Measurements from ENCODE around the gene HPCA.

The HPCA gene

DNA sequence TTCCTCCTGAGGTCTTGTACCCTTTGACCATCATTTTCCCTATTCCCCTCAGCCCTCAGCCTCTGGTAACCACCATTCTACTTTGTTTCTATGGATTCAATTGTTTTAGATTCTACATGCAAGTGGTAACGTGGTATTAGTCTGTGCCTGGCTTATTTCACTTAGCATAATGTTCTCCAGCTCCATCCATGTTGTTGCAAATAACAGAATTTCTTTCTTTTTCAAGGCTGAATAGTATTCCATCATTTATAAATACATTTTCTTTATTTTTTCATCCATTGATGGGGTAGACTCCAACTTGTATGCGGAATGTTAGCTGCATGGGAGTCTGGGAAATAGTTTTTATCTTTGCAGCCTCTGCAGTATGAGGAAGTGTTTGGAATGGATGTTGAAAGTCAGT, 41.1 kb downstream of the HPCA start:
- Histone ChIP-seq H3K27me3 (ENCODE audit: insufficient read depth, low read depth) (no peaks in the 10 kb centered on the region), H3K36me3 (ENCODE audit: insufficient read depth) (no peaks in the 10 kb centered on the region), H3K4me1 (ENCODE audit: low read depth, poor library complexity, severe bottlenecking) (no peaks in the 10 kb centered on the region), H3K9ac (no peak overlapping the region), H3K4me2 (no peak overlapping the region), H2AFZ (ENCODE audit: low read depth) (no peak overlapping the region), H3K4me3 (IDR thresholded peaks at IDR 0.05; ENCODE audit: insufficient read depth, low read depth, low read length) (no peak overlapping the region), H4K20me1 (ENCODE audit: insufficient read depth) (no peaks in the 10 kb centered on the region), H3K79me2 (ENCODE audit: insufficient read depth, low read depth) (no peaks in the 10 kb centered on the region), H3K27ac (no peak overlapping the region)
- TF ChIP-seq, protein P1, sequence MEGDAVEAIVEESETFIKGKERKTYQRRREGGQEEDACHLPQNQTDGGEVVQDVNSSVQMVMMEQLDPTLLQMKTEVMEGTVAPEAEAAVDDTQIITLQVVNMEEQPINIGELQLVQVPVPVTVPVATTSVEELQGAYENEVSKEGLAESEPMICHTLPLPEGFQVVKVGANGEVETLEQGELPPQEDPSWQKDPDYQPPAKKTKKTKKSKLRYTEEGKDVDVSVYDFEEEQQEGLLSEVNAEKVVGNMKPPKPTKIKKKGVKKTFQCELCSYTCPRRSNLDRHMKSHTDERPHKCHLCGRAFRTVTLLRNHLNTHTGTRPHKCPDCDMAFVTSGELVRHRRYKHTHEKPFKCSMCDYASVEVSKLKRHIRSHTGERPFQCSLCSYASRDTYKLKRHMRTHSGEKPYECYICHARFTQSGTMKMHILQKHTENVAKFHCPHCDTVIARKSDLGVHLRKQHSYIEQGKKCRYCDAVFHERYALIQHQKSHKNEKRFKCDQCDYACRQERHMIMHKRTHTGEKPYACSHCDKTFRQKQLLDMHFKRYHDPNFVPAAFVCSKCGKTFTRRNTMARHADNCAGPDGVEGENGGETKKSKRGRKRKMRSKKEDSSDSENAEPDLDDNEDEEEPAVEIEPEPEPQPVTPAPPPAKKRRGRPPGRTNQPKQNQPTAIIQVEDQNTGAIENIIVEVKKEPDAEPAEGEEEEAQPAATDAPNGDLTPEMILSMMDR (conservative IDR thresholded peaks at IDR 0.05; ENCODE audit: low read depth, low read length): no peak

DNA sequence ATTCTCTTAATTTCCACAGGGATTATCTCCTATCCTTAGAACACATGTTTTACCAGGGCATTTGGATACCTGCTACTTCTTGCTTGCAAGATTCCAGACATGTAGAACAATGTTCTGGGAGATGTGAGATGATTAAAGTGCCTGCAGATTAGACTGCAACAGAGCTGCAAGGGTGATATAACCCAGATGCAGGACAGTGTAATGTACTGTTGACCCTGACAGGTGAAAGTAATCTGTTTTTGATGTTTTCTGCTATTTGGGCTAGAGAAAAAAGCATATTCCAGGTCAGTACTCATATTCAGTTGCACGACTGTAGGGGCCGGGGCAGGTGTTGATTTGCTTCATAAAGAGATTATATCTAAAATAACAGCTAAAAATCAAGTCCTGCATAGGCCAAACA, 42.0 kb downstream of the HPCA start:
- Histone ChIP-seq H3K4me1 (ENCODE audit: low read depth, poor library complexity, severe bottlenecking) (no peaks in the 10 kb centered on the region), H3K36me3 (ENCODE audit: insufficient read depth) (no peaks in the 10 kb centered on the region), H3K27me3 (ENCODE audit: insufficient read depth, low read depth) (no peaks in the 10 kb centered on the region), H3K27ac (no peak overlapping the region), H3K9ac (no peak overlapping the region), H3K4me3 (IDR thresholded peaks at IDR 0.05; ENCODE audit: insufficient read depth, low read depth, low read length) (no peak overlapping the region), H2AFZ (ENCODE audit: low read depth) (no peak overlapping the region), H4K20me1 (ENCODE audit: insufficient read depth) (no peaks in the 10 kb centered on the region), H3K4me2 (no peak overlapping the region), H3K79me2 (ENCODE audit: insufficient read depth, low read depth) (no peaks in the 10 kb centered on the region)
- TF ChIP-seq, protein P1 (conservative IDR thresholded peaks at IDR 0.05; ENCODE audit: low read depth, low read length): no peak

DNA sequence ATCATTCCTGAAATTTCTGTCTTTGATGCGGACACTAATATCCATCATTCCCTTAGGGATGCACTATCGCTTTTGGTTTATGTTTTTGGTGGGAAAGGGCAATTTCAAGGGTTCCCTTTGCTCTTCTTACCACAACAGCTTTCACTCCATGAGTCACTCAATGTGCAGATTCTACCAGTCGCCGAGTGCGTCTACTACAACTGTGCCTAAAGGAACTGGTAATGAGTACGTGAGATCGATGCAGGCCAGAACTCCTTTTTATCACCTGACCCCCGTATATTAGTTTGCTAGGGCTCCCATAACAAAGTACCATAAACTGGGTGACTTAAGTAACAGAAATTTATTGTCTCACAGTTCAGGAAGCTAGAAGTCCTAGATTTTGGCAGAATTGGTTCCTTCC, 42.4 kb downstream of the HPCA start:
- no peak overlapping the region for H3K9ac ChIP-seq
- no peaks in the 10 kb centered on the region for H3K79me2 ChIP-seq (ENCODE audit: insufficient read depth, low read depth)
- H2AFZ ChIP-seq (ENCODE audit: low read depth): no peak overlapping the region
- H3K36me3 ChIP-seq (ENCODE audit: insufficient read depth): no peaks in the 10 kb centered on the region
- H3K27ac ChIP-seq: no peak overlapping the region
- peaks cover 3% of the 10 kb centered on the region for H3K4me1 ChIP-seq (ENCODE audit: low read depth, poor library complexity, severe bottlenecking)
- H4K20me1 ChIP-seq (ENCODE audit: insufficient read depth): no peaks in the 10 kb centered on the region
- no peaks in the 10 kb centered on the region for H3K27me3 ChIP-seq (ENCODE audit: insufficient read depth, low read depth)
- TF ChIP-seq, protein P1 (conservative IDR thresholded peaks at IDR 0.05; ENCODE audit: low read depth, low read length): no peak
- H3K4me3 ChIP-seq (IDR thresholded peaks at IDR 0.05; ENCODE audit: insufficient read depth, low read depth, low read length): no peak overlapping the region
- no peak overlapping the region for H3K4me2 ChIP-seq

DNA sequence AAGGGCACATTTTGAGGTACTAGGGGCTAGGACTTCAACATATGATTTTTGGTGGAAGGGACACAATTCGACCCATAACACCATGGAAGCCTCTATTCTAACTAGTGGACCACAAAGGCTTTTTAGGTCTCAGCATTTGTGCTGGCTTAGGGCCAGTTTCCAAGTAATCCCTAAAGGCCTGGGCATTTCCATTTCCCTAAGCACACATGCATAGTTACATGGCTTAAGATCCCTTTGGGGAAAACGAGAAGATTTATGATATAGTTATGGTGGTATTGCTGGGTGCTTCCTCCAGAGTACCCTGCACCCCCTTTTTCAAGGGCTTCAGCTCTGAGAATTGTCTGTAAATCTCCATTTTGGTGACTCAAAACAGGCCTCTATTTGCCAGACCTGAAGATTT, 43.1 kb downstream of the HPCA start:
- TF ChIP-seq, protein P1 (conservative IDR thresholded peaks at IDR 0.05; ENCODE audit: low read depth, low read length): no peak
- no peaks in the 10 kb centered on the region for H3K36me3 ChIP-seq (ENCODE audit: insufficient read depth)
- H3K27ac ChIP-seq: no peak overlapping the region
- H3K9ac ChIP-seq: no peak overlapping the region
- H3K27me3 ChIP-seq (ENCODE audit: insufficient read depth, low read depth): no peaks in the 10 kb centered on the region
- H3K79me2 ChIP-seq (ENCODE audit: insufficient read depth, low read depth): no peaks in the 10 kb centered on the region
- H2AFZ ChIP-seq (ENCODE audit: low read depth): no peak overlapping the region
- H4K20me1 ChIP-seq (ENCODE audit: insufficient read depth): no peaks in the 10 kb centered on the region
- H3K4me2 ChIP-seq: no peak overlapping the region
- H3K4me1 ChIP-seq (ENCODE audit: low read depth, poor library complexity, severe bottlenecking): peaks cover 7% of the 10 kb centered on the region
- H3K4me3 ChIP-seq (IDR thresholded peaks at IDR 0.05; ENCODE audit: insufficient read depth, low read depth, low read length): no peak overlapping the region
